GM12878 (cell line): ENCODE results near the gene TNFAIP2.

Experiments
- BRCA1 ChIP-seq: IDR thresholded peaks from 2 replicates; pipeline ENCODE4 v1.6.1; 2011; ENCODE audit warnings: low read depth, low read length, improper control_type of control experiment
- CBFB ChIP-seq: IDR thresholded peaks from 2 replicates; pipeline ENCODE4 v1.6.1; 2016; ENCODE audit warnings: antibody characterized with exemption, low read depth
- EP300 ChIP-seq, 2 experiments: fragments of 150-350 bp in 1 of 2; IDR thresholded peaks; 2 replicates each; pipeline ENCODE4 v1.6.1; 2011 to 2012; ENCODE audit warnings: low read depth in 2 of 2, low read length in 2 of 2, borderline replicate concordance in 1 of 2, improper control_type of control experiment in 1 of 2, inconsistent platforms in 1 of 2; ENCODE audit not compliant: control insufficient read depth in 1 of 2
- EZH2 ChIP-seq: IDR thresholded peaks from 2 replicates; pipeline ENCODE4 v1.6.1; 2012; ENCODE audit warnings: low read depth, mild to moderate bottlenecking, control low read depth, inconsistent platforms, low read length, borderline replicate concordance; ENCODE audit not compliant: control insufficient read depth
- JUND ChIP-seq: IDR thresholded peaks from 2 replicates; pipeline ENCODE4 v1.6.1; 2012; ENCODE audit warnings: low read depth, mild to moderate bottlenecking, low read length, improper control_type of control experiment, moderate library complexity
- LARP7 ChIP-seq: fragments of 450-650 bp; IDR thresholded peaks from 2 replicates; pipeline ENCODE4 v1.6.1; 2017; ENCODE audit warnings: mild to moderate bottlenecking
- NBN ChIP-seq: fragments of 450-650 bp; IDR thresholded peaks from 2 replicates; pipeline ENCODE4 v1.6.1; 2016
- POLR2A ChIP-seq: IDR thresholded peaks from 2 replicates; pipeline ENCODE4 v1.6.1; 2011; ENCODE audit warnings: low read depth, mild to moderate bottlenecking, low read length
- RFX5 ChIP-seq: IDR thresholded peaks from 2 replicates; pipeline ENCODE4 v1.6.1; 2011; ENCODE audit warnings: low read depth, low read length, improper control_type of control experiment
- SMAD1 ChIP-seq: fragments of 450-650 bp; IDR thresholded peaks from 2 replicates; pipeline ENCODE4 v1.6.1; 2018; ENCODE audit warnings: mild to moderate bottlenecking, low read depth; ENCODE audit not compliant: partially characterized antibody
- SREBF1 ChIP-seq: IDR thresholded peaks from 2 replicates; pipeline ENCODE4 v1.6.1; 2012; ENCODE audit warnings: mild to moderate bottlenecking, low read length
- ZSCAN29 ChIP-seq: fragments of 450-650 bp; IDR thresholded peaks from 2 replicates; pipeline ENCODE4 v1.6.1; 2017; ENCODE audit warnings: mild to moderate bottlenecking, moderate library complexity
- TF ChIP-seq, protein P1 (sequence below): IDR thresholded peaks from 2 replicates; pipeline ENCODE4 v1.6.1; 2011; ENCODE audit warnings: low read depth, low read length, improper control_type of control experiment, borderline replicate concordance
- TF ChIP-seq, protein P2 (sequence below), 3 experiments: IDR thresholded peaks in 2 of 3; conservative IDR thresholded peaks in 1 of 3; 2 replicates each; pipeline ENCODE4 v1.5.1; 2011; ENCODE audit warnings: low read depth in 3 of 3, low read length in 3 of 3, mild to moderate bottlenecking in 3 of 3, control low read depth in 2 of 3, moderate library complexity in 2 of 3, inconsistent platforms in 1 of 3, mixed read lengths in 1 of 3; ENCODE audit not compliant: control insufficient read depth in 2 of 3, insufficient read depth in 1 of 3; ENCODE audit errors: extremely low read depth in 1 of 3

DNA sequence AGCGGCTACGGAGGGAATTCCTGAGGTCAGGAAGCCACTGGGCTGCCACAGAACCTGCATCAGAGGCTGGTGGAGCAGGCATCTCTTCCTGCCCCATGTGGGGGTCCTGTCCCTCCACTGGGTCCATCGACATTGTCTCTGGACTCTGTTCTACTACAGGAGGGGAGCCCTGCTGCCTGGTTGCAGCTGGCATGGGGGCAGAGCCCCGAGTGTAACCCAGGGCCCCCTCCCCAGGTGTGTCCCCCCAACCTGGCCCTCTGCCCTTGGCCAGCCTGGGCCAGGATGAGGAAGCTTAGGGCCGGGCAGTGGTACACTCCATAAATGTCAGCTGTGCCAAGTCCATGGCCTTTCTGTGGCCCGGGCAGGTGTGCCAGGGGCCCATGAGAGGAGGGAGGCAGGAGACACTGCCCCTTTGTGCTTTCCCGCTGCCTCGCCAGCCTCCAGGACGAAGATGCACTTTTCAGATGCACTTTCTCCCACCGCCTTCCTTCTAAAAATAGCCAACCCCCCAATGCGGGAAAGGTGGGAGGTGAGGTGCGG, 32.7 kb upstream of the TNFAIP2 start:
- TF ChIP-seq BRCA1: no peak
- no peak for TF ChIP-seq CBFB
- TF ChIP-seq JUND: no peak
- no peak for TF ChIP-seq EP300 (IDR thresholded peaks at IDR 0.05; ENCODE audit: borderline replicate concordance in 1 of 2, control insufficient read depth in 1 of 2, low read depth in 2 of 2, low read length in 2 of 2)
- no peak for TF ChIP-seq NBN
- no peak for TF ChIP-seq LARP7
- no peak for TF ChIP-seq EZH2
- TF ChIP-seq, protein P1, sequence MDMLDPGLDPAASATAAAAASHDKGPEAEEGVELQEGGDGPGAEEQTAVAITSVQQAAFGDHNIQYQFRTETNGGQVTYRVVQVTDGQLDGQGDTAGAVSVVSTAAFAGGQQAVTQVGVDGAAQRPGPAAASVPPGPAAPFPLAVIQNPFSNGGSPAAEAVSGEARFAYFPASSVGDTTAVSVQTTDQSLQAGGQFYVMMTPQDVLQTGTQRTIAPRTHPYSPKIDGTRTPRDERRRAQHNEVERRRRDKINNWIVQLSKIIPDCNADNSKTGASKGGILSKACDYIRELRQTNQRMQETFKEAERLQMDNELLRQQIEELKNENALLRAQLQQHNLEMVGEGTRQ: no peak
- no peak for TF ChIP-seq RFX5
- TF ChIP-seq, protein P2, sequence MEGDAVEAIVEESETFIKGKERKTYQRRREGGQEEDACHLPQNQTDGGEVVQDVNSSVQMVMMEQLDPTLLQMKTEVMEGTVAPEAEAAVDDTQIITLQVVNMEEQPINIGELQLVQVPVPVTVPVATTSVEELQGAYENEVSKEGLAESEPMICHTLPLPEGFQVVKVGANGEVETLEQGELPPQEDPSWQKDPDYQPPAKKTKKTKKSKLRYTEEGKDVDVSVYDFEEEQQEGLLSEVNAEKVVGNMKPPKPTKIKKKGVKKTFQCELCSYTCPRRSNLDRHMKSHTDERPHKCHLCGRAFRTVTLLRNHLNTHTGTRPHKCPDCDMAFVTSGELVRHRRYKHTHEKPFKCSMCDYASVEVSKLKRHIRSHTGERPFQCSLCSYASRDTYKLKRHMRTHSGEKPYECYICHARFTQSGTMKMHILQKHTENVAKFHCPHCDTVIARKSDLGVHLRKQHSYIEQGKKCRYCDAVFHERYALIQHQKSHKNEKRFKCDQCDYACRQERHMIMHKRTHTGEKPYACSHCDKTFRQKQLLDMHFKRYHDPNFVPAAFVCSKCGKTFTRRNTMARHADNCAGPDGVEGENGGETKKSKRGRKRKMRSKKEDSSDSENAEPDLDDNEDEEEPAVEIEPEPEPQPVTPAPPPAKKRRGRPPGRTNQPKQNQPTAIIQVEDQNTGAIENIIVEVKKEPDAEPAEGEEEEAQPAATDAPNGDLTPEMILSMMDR (IDR thresholded peaks at IDR 0.05 in 2 of 3, conservative IDR thresholded peaks at IDR 0.05 in 1 of 3; ENCODE audit: control insufficient read depth in 2 of 3, extremely low read depth in 1 of 3, insufficient read depth in 1 of 3, low read depth in 3 of 3, low read length in 3 of 3): no peak
- no peak for TF ChIP-seq SREBF1
- TF ChIP-seq SMAD1: no peak
- TF ChIP-seq POLR2A: no peak
- TF ChIP-seq ZSCAN29: no peak
